H1 (cell line): ENCODE results near the gene GDI2. TPM values are rescaled to one million over a fixed set of nuclear protein-coding genes. Genes with fewer than 3 reads are reported as not detected.

Source experiments
- CTCF ChIA-PET: fragments of 300-600 bp; sonication (Branson Sonifier 250); formaldehyde crosslinking; loops from one replicate; lab custom pipeline; 2021; ENCODE audit not compliant: partially characterized antibody; lab: Charles Lee
- POLR2A ChIA-PET: fragments of 300-600 bp; sonication (Branson Sonifier 250); formaldehyde crosslinking; loops from one replicate; lab custom pipeline; 2021; ENCODE audit warnings: inconsistent platforms; ENCODE audit not compliant: partially characterized antibody; lab: Charles Lee
- DNase-seq, 2 experiments: peaks; one replicate each; pipeline versions ENCODE4 v3.0.0 to v3.0.0-alpha.2; 2010 to 2022; ENCODE audit warnings: low spot score in 2 of 2, low read depth in 1 of 2, mixed read lengths in 1 of 2
- FAIRE-seq: peaks from 2 replicates; lab custom pipeline; 2011; peaks lifted over from hg19 to GRCh38; lab: Jason Lieb, UNC
- H2AFZ ChIP-seq: 2 replicates; pipeline ENCODE4 v1.8.1; 2012; ENCODE audit warnings: low read length, inconsistent platforms
- H2AK5ac ChIP-seq: 2 replicates; pipeline ENCODE4 v1.6.1; 2013; ENCODE audit warnings: low read depth, low read length
- H2BK120ac ChIP-seq: replicated peaks from 2 replicates; pipeline ENCODE3; 2013; ENCODE audit warnings: low read depth, low read length, inconsistent platforms
- H2BK12ac ChIP-seq: 2 replicates; pipeline ENCODE4 v1.6.1; 2013; ENCODE audit warnings: low read depth, low read length
- H2BK15ac ChIP-seq: 2 replicates; pipeline ENCODE4 v1.6.1; 2013; ENCODE audit warnings: low read length
- H2BK20ac ChIP-seq: 2 replicates; pipeline ENCODE4 v1.6.1; 2013; ENCODE audit warnings: low read length
- H2BK5ac ChIP-seq: 2 replicates; pipeline ENCODE4 v1.6.1; 2013; ENCODE audit warnings: low read depth, low read length
- H3K14ac ChIP-seq: 2 replicates; pipeline ENCODE4 v1.6.1; 2013; ENCODE audit warnings: inconsistent platforms; ENCODE audit not compliant: insufficient read length
- H3K18ac ChIP-seq: 2 replicates; pipeline ENCODE4 v1.6.1; 2013; ENCODE audit warnings: low read length; ENCODE audit errors: extremely low read depth
- H3K23ac ChIP-seq: 2 replicates; pipeline ENCODE4 v1.6.1; 2013; ENCODE audit warnings: inconsistent platforms; ENCODE audit not compliant: insufficient read length
- H3K23me2 ChIP-seq: 2 replicates; pipeline ENCODE4 v1.6.1; 2013; ENCODE audit warnings: low read depth, low read length
- H3K27ac ChIP-seq: 2 replicates; pipeline ENCODE4 v1.6.1; 2011; ENCODE audit warnings: low read depth, low read length, inconsistent platforms
- H3K27me3 ChIP-seq, 4 experiments: replicated peaks in 1 of 4; 1 replicate in 1 of 4; 2 replicates in 3 of 4; pipeline versions ENCODE4 v1.6.1 to v1.8.1; 2011 to 2013; ENCODE audit warnings: low read length in 3 of 4, mild to moderate bottlenecking in 3 of 4, inconsistent platforms in 2 of 4, mixed read lengths in 2 of 4, moderate library complexity in 1 of 4; ENCODE audit not compliant: control insufficient read depth in 3 of 4, insufficient read depth in 3 of 4; ENCODE audit errors: extremely low read depth in 1 of 4
- H3K36me3 ChIP-seq, 4 experiments: 2 replicates each; pipeline versions ENCODE4 v1.6.1 to v1.8.1; 2011 to 2013; ENCODE audit warnings: mild to moderate bottlenecking in 4 of 4, low read length in 3 of 4, moderate library complexity in 2 of 4, control low read depth in 1 of 4, inconsistent platforms in 1 of 4; ENCODE audit not compliant: insufficient read depth in 4 of 4, control insufficient read depth in 2 of 4
- H3K4ac ChIP-seq: replicated peaks from 2 replicates; pipeline ENCODE3; 2013; ENCODE audit warnings: low read length, low read depth, mixed read lengths, inconsistent platforms; ENCODE audit not compliant: insufficient read length
- H3K4me1 ChIP-seq, 4 experiments: replicated peaks in 1 of 4; 1 replicate in 1 of 4; 2 replicates in 3 of 4; pipeline versions ENCODE4 v1.6.1 to v1.8.1; 2011 to 2013; ENCODE audit warnings: low read length in 3 of 4, inconsistent platforms in 2 of 4, mixed read lengths in 1 of 4; ENCODE audit not compliant: insufficient read depth in 4 of 4, control insufficient read depth in 3 of 4
- H3K4me2 ChIP-seq, 2 experiments: 2 replicates each; pipeline versions ENCODE4 v1.6.1 to v1.8.1; 2011 to 2013; ENCODE audit warnings: low read depth in 2 of 2, low read length in 2 of 2, control low read depth in 1 of 2, inconsistent platforms in 1 of 2, mild to moderate bottlenecking in 1 of 2; ENCODE audit not compliant: insufficient read depth in 1 of 2
- H3K4me3 ChIP-seq, 4 experiments: fragments of 200-600, 300-600 bp in 1 of 4; sonication (generic), shearing (Covaris generic), sonication (Bioruptor Twin) in 1 of 4; 2 replicates each; pipeline versions ENCODE4 v1.5.1 to v1.8.1; 2011 to 2016; ENCODE audit warnings: low read length in 4 of 4, low read depth in 3 of 4, control low read depth in 2 of 4, inconsistent platforms in 2 of 4, mild to moderate bottlenecking in 2 of 4, mixed read lengths in 1 of 4, moderate library complexity in 1 of 4; ENCODE audit not compliant: insufficient read depth in 2 of 4; ENCODE audit errors: extremely low read depth in 1 of 4
- H3K56ac ChIP-seq: replicated peaks from 2 replicates; pipeline ENCODE3; 2013; ENCODE audit warnings: low read depth, mild to moderate bottlenecking, mixed read lengths, low read length, inconsistent platforms; ENCODE audit not compliant: insufficient read length
- H3K79me1 ChIP-seq: 2 replicates; pipeline ENCODE4 v1.6.1; 2013; ENCODE audit warnings: low read depth, low read length, control low read depth
- H3K79me2 ChIP-seq, 2 experiments: 2 replicates each; pipeline versions ENCODE4 v1.6.1 to v1.8.1; 2012 to 2013; ENCODE audit warnings: low read length in 2 of 2, mild to moderate bottlenecking in 2 of 2, inconsistent platforms in 1 of 2; ENCODE audit not compliant: insufficient read depth in 2 of 2, control insufficient read depth in 1 of 2
- H3K9ac ChIP-seq, 4 experiments: replicated peaks in 1 of 4; 1 replicate in 1 of 4; 2 replicates in 3 of 4; pipeline versions ENCODE4 v1.6.1 to v1.8.1; 2011 to 2013; ENCODE audit warnings: low read depth in 3 of 4, low read length in 3 of 4, control low read depth in 2 of 4, mild to moderate bottlenecking in 2 of 4, moderate library complexity in 2 of 4, inconsistent platforms in 1 of 4; ENCODE audit errors: extremely low read depth in 1 of 4
- H3K9me3 ChIP-seq, 2 experiments: 2 replicates each; pipeline versions ENCODE4 v1.6.1 to v1.8.1; 2012 to 2013; ENCODE audit warnings: mild to moderate bottlenecking in 2 of 2, moderate library complexity in 2 of 2, control low read depth in 1 of 2, inconsistent platforms in 1 of 2, low read depth in 1 of 2, low read length in 1 of 2, mixed read lengths in 1 of 2; ENCODE audit not compliant: insufficient read depth in 2 of 2
- H4K20me1 ChIP-seq, 2 experiments: replicated peaks in 1 of 2; 2 replicates each; pipeline versions ENCODE3 to v1.8.1; 2011 to 2013; ENCODE audit warnings: inconsistent platforms in 2 of 2, low read length in 2 of 2, mild to moderate bottlenecking in 1 of 2; ENCODE audit not compliant: insufficient read depth in 2 of 2, control insufficient read depth in 1 of 2
- H4K5ac ChIP-seq: 2 replicates; pipeline ENCODE4 v1.6.1; 2013; ENCODE audit warnings: low read length, low read depth, mixed read lengths, inconsistent platforms; ENCODE audit not compliant: insufficient read length
- H4K8ac ChIP-seq: 2 replicates; pipeline ENCODE4 v1.8.0; 2013; ENCODE audit warnings: mild to moderate bottlenecking, moderate library complexity, low read length, inconsistent platforms; ENCODE audit not compliant: insufficient read depth; ENCODE audit errors: extremely low read depth
- H4K91ac ChIP-seq: replicated peaks from 2 replicates; pipeline ENCODE3; 2013; ENCODE audit warnings: low read length, mixed read lengths, inconsistent platforms; ENCODE audit not compliant: insufficient read length
- KDM4A ChIP-seq: IDR thresholded peaks from one replicate; pipeline ENCODE4 v1.7.1; 2012; ENCODE audit warnings: low read depth, mild to moderate bottlenecking, moderate library complexity, low read length, inconsistent platforms; ENCODE audit not compliant: severe bottlenecking
- whole genome bisulfite sequencing, 2 experiments: shearing (Covaris generic) in 1 of 2; methylation state at CpG; one replicate each; pipeline versions ENCODE4 v1.1.6 to v1.1.7; 2013 to 2015; ENCODE audit warnings: low lambda C conversion rate in 2 of 2, mixed read lengths in 2 of 2, inconsistent platforms in 1 of 2, low coverage in 1 of 2, missing lambda C conversion rate in 1 of 2; ENCODE audit not compliant: insufficient replicate concordance in 2 of 2, insufficient coverage in 1 of 2, insufficient read length in 1 of 2; ENCODE audit errors: extremely low coverage in 1 of 2, missing lambda C conversion rate in 1 of 2; 5-methylcytosine and 5-hydroxymethylcytosine counted together
- polyA plus RNA-seq, 7 experiments: library from polyadenylated mRNA; depleted of rRNA in 3 of 7; stranded (reverse) in 5 of 7; unstranded in 2 of 7; fragments of >200 nt in 5 of 7; fragments of 200-250 nt in 2 of 7; gene quantifications; 1 replicate in 5 of 7; 2 replicates in 1 of 7; 4 replicates in 1 of 7; pipeline versions ENCODE4 v1.2.1 to v1.2.3, GENCODE V29; 2011 to 2013; ENCODE audit warnings: missing spikeins in 2 of 7, mixed read lengths in 2 of 7
- total RNA-seq: library from RNA; stranded (reverse); fragmentation: NEBNext Ultra II Directional; extraction: Animal tissue kit (Norgen Biotek cat#: 25700); gene quantifications from 2 replicates; pipeline ENCODE4 v1.2.1, GENCODE V29; 2021

The GDI2 gene
- total and polyA plus RNA-seq, 2 of the 8 experiments (the other 6 are each of a cell fraction or from before 2014, with no cell fraction given) = 168 to 385 TPM

DNA sequence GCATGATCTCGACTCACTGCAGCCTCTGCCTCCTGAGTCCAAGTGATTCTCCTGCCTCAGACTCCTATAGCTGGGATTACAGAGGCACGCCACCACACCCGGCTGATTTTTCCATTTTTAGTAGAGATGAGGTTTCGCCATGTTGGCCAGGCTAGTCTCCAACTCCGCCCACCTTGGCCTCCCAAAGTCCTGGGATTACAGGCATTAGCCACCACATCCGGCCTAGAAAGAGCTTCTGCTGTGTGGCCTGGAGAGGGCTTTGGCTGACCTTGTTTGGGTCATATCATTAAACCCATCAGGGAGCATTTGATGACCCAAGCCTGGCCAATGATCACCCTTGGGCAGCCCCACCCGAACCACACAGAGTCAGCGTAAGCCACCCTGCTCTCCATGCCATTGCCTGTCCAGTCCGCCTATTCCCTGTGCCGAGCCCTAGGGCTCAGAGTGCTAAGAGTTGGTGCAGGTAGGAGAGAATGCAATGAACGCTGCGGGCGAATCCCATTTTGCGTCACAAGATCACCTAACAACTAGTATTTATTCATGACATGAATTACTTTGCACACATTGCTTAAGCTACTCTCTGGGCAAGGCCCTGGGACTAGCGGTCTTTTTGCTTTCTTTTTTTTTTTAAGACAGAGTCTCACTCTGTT is 22.3 kb upstream of the GDI2 start:
- H3K23ac ChIP-seq = no peak overlapping the region
- no peak overlapping the region for H4K5ac ChIP-seq
- H3K79me2 ChIP-seq = no peaks in the 10 kb centered on the region
- no peaks in the 10 kb centered on the region for H3K36me3 ChIP-seq
- H2BK120ac ChIP-seq = no peak overlapping the region
- H3K18ac ChIP-seq = no peak overlapping the region
- ChIA-PET CTCF (interaction anchor here (0.6 kb wide), 1 partner anchor 345 kb away, joined by 3 read pairs; no protein-coding TSS in a partner anchor), POLR2A (no interaction called here)
- H3K27me3 ChIP-seq = no peaks in the 10 kb centered on the region
- H2AK5ac ChIP-seq = no peak overlapping the region
- H4K20me1 ChIP-seq = no peaks in the 10 kb centered on the region
- no peak overlapping the region for H4K91ac ChIP-seq
- H2BK20ac ChIP-seq = no peak overlapping the region
- no peak overlapping the region for H3K14ac ChIP-seq
- no peak overlapping the region; the same call in 1 of the 2 replicates for H4K8ac ChIP-seq
- H3K9ac ChIP-seq = no peak overlapping the region
- no peak overlapping the region for H3K27ac ChIP-seq
- H3K23me2 ChIP-seq = no peaks in the 10 kb centered on the region
- no peak overlapping the region for H2BK5ac ChIP-seq
- 93% methylated on average over 15 of the region's 15 CpGs; no CpG with 5 or more reads in 1 of the 2 experiments for WGBS, 2 experiments
- no peak overlapping the region for H3K4me3 ChIP-seq
- no peak overlapping the region for H2BK12ac ChIP-seq
- DNase-seq (no peak), FAIRE-seq (no peak)
- no peak overlapping the region for H3K4me2 ChIP-seq
- no peak overlapping the region for H2BK15ac ChIP-seq
- H3K4ac ChIP-seq = no peak overlapping the region
- no peaks in the 10 kb centered on the region for H3K79me1 ChIP-seq
- peaks cover 0 to 2% (median 0%) of the 10 kb centered on the region in 4 experiments; a peak in 1 of 7 replicates for H3K4me1 ChIP-seq
- H2AFZ ChIP-seq = no peak overlapping the region
- H3K56ac ChIP-seq = no peak overlapping the region
- H3K9me3 ChIP-seq = no peaks in the 10 kb centered on the region
- no peak for TF ChIP-seq KDM4A
